ENCODE results near the gene CDH12. TPM values are rescaled to one million over a fixed set of nuclear protein-coding genes. Genes with fewer than 3 reads are reported as not detected.

The CDH12 gene
- total RNA-seq, 1 experiment from 2014 or later, result not detected

DNA sequence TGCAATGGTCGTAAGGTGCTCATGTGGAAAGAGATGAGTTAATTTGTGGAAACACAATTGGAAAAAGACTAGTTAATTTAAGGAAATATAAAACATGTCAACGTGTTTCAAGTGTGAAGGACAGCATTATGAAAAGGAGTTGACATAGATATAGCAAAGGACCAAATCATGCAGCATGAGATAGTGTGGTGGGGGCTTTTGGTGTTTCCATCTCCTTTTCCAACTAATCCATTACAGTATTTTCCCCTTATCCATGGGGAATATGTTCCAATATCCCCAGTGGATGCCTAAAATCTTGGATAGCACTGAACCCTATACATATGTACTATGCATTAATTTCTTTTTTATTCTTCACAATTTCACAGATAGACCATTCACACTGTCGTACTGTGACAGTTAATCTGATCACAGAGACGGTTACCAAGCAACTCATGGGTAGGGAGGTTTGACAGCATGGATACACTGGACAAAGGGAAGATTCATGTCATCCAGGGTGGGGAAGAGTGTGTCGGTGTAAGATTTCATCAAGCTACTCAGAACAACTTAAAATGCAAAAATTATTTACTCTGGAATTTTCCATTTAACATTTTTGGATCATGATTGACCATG, 238.6 kb downstream of the CDH12 start:
- H4K20me1 ChIP-seq (ENCODE audit: control insufficient read depth, insufficient read depth, insufficient read length), result no peaks in the 10 kb centered on the region
- no CpG with 5 or more reads among the region's 5 CpGs for WGBS (ENCODE audit: extremely low coverage, insufficient read length, low lambda C conversion rate)
- TF ChIP-seq, protein P1, sequence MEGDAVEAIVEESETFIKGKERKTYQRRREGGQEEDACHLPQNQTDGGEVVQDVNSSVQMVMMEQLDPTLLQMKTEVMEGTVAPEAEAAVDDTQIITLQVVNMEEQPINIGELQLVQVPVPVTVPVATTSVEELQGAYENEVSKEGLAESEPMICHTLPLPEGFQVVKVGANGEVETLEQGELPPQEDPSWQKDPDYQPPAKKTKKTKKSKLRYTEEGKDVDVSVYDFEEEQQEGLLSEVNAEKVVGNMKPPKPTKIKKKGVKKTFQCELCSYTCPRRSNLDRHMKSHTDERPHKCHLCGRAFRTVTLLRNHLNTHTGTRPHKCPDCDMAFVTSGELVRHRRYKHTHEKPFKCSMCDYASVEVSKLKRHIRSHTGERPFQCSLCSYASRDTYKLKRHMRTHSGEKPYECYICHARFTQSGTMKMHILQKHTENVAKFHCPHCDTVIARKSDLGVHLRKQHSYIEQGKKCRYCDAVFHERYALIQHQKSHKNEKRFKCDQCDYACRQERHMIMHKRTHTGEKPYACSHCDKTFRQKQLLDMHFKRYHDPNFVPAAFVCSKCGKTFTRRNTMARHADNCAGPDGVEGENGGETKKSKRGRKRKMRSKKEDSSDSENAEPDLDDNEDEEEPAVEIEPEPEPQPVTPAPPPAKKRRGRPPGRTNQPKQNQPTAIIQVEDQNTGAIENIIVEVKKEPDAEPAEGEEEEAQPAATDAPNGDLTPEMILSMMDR (conservative IDR thresholded peaks at IDR 0.05), result no peak

More for the DNA sequence above, 238.6 kb downstream of the CDH12 start:
- Mint-ChIP-seq H3K4me1 (peaks cover 2 to 4% of the 10 kb centered on the region in 2 experiments; a peak in 2 of 4 replicates), H3K36me3 (ENCODE audit: insufficient read depth in 1 of 3, low read depth in 3 of 3) (no peaks in the 10 kb centered on the region), H3K27me3 (ENCODE audit: low read depth) (peaks cover 39% of the 10 kb centered on the region), H3K4me3 (no peak overlapping the region), H3K9me3 (no peaks in the 10 kb centered on the region; a peak in 2 of 5 replicates), H3K27ac (no peak overlapping the region)
- Histone ChIP-seq H2BK15ac (ENCODE audit: low read depth, low read length) (no peak overlapping the region), H3K27me3 (ENCODE audit: insufficient read depth, low read length) (no peaks in the 10 kb centered on the region), H2AK5ac (ENCODE audit: insufficient read length, low read length) (no peak overlapping the region), H3K4me2 (ENCODE audit: insufficient read depth, insufficient read length, low read length) (no peak overlapping the region), H3K4me1 (ENCODE audit: insufficient read depth, low read length) (no peaks in the 10 kb centered on the region), H4K5ac (ENCODE audit: insufficient read length, low read depth, low read length) (no peak overlapping the region), H3K79me1 (ENCODE audit: insufficient read depth, low read depth, low read length, poor library complexity, severe bottlenecking) (no peaks in the 10 kb centered on the region), H2BK12ac (ENCODE audit: insufficient read length, low read depth, low read length) (no peak overlapping the region), H3K27ac (ENCODE audit: insufficient read length, low read depth, low read length) (no peak overlapping the region), H3K14ac (ENCODE audit: insufficient read depth, low read length) (no peak overlapping the region), H2BK120ac (ENCODE audit: low read depth, low read length, poor library complexity, severe bottlenecking) (no peak overlapping the region), H3T11ph (ENCODE audit: low read length) (no peak overlapping the region), H4K8ac (replicated peaks; ENCODE audit: insufficient read length, low read depth, low read length) (no peak overlapping the region), H3K9me3 (ENCODE audit: control insufficient read depth, low read depth, low read length) (no peaks in the 10 kb centered on the region), H3K18ac (ENCODE audit: insufficient read length, low read depth, low read length) (no peak overlapping the region), H3K4ac (ENCODE audit: low read depth, low read length) (no peak overlapping the region), H2BK20ac (ENCODE audit: low read depth, low read length, poor library complexity, severe bottlenecking) (no peak overlapping the region), H2AFZ (ENCODE audit: low read length) (no peak overlapping the region), H3K9ac (ENCODE audit: extremely low read depth, insufficient read length, low read length) (no peak overlapping the region), H2BK5ac (ENCODE audit: insufficient read length, low read length) (no peak overlapping the region), H3K23ac (ENCODE audit: insufficient read length, low read depth, low read length) (no peak overlapping the region), H3K56ac (ENCODE audit: insufficient read length, low read depth, low read length) (no peak overlapping the region), H4K91ac (ENCODE audit: insufficient read length, low read depth, low read length) (no peak overlapping the region), H3K23me2 (ENCODE audit: insufficient read length, low read depth, low read length, poor library complexity, severe bottlenecking) (no peaks in the 10 kb centered on the region), H3K79me2 (ENCODE audit: insufficient read depth, low read length) (no peaks in the 10 kb centered on the region)
- DNase-seq, result no peak
